Endodermal cell (in vitro differentiated cells): ENCODE data around the gene RERE. TPM values are rescaled to one million over a fixed set of nuclear protein-coding genes. Genes with fewer than 3 reads are reported as not detected.

Experiments used
- DNase-seq: peaks from one replicate; pipeline ENCODE4 v3.0.0-alpha.2; 2017
- H3K27ac ChIP-seq: 2 replicates; pipeline ENCODE4 v1.5.1; 2013; ENCODE audit warnings: mild to moderate bottlenecking, low read depth, low read length, moderate library complexity
- H3K27me3 ChIP-seq: 2 replicates; pipeline ENCODE4 v1.6.1; 2013; ENCODE audit warnings: mild to moderate bottlenecking, low read length, moderate library complexity; ENCODE audit not compliant: insufficient read depth, control insufficient read depth, poor library complexity, severe bottlenecking
- H3K36me3 ChIP-seq: 2 replicates; pipeline ENCODE4 v1.7.0; 2013; ENCODE audit warnings: mild to moderate bottlenecking, low read length, moderate library complexity; ENCODE audit not compliant: control insufficient read depth, insufficient read depth
- H3K4me1 ChIP-seq: one replicate; pipeline ENCODE4 v1.7.0; 2013; ENCODE audit warnings: low read length; ENCODE audit not compliant: control insufficient read depth, insufficient read depth
- H3K4me3 ChIP-seq: 2 replicates; pipeline ENCODE4 v1.5.1; 2013; ENCODE audit warnings: mild to moderate bottlenecking, low read length, moderate library complexity
- H3K9ac ChIP-seq: 2 replicates; pipeline ENCODE4 v1.6.1; 2013; ENCODE audit warnings: mild to moderate bottlenecking, low read length, moderate library complexity; ENCODE audit not compliant: poor library complexity, severe bottlenecking; ENCODE audit errors: extremely low read depth
- H3K9me3 ChIP-seq: 2 replicates; pipeline ENCODE4 v1.6.1; 2013; ENCODE audit warnings: mild to moderate bottlenecking, low read length, moderate library complexity; ENCODE audit not compliant: control insufficient read depth
- H3K27ac Mint-ChIP-seq: 2 replicates; pipeline ENCODE4 v1.8.0; 2020; ENCODE audit warnings: mixed read lengths
- H3K27me3 Mint-ChIP-seq: 2 replicates; pipeline ENCODE4 v1.8.0; 2021; ENCODE audit warnings: mild to moderate bottlenecking, mixed read lengths; ENCODE audit not compliant: insufficient read depth
- H3K36me3 Mint-ChIP-seq: 2 replicates; pipeline ENCODE4 v1.8.0; 2020; ENCODE audit warnings: low read depth, mixed read lengths
- H3K4me1 Mint-ChIP-seq: 2 replicates; pipeline ENCODE4 v1.8.0; 2020; ENCODE audit warnings: mixed read lengths
- H3K4me3 Mint-ChIP-seq: 2 replicates; pipeline ENCODE4 v1.8.0; 2020; ENCODE audit warnings: mild to moderate bottlenecking, moderate library complexity, mixed read lengths
- H3K9me3 Mint-ChIP-seq: 2 replicates; pipeline ENCODE4 v1.8.0; 2020; ENCODE audit warnings: mild to moderate bottlenecking, mixed read lengths
- CTCF ChIP-seq: fragments of 200-600 bp; sonication (generic); conservative IDR thresholded peaks from 2 replicates; pipeline ENCODE4 v1.5.0; 2021; ENCODE audit warnings: antibody characterized with exemption, mild to moderate bottlenecking
- WGBS, 2 experiments: methylation state at CpG; one replicate each; pipeline versions ENCODE4 v1.1.5 to v1.1.7; 2013; ENCODE audit warnings: missing lambda C conversion rate in 2 of 2, mixed read lengths in 1 of 2; ENCODE audit not compliant: insufficient coverage in 1 of 2, insufficient read length in 1 of 2; 5-methylcytosine and 5-hydroxymethylcytosine counted together
- total RNA-seq, 2 donors: library from RNA; stranded (reverse); fragmentation: NEBNext Ultra II Directional in 1 of 2; extraction: Animal tissue kit (Norgen Biotek cat#: 25700) in 1 of 2; gene quantifications; 2 replicates in 1 of 2; 3 replicates in 1 of 2; pipeline ENCODE4 v1.2.1, GENCODE V29; 2021

Gene RERE
- total RNA-seq, 2 donors from 2014 or later = 159 to 179 TPM

GRCh38 chr1:8464377-8464776 is 353.1 kb downstream of the RERE start:
- Mint-ChIP-seq H3K27me3 (no peaks in the 10 kb centered on the region), H3K4me3 (no peak overlapping the region), H3K36me3 (peaks cover 5% of the 10 kb centered on the region), H3K4me1 (peaks cover 65% of the 10 kb centered on the region), H3K9me3 (no peaks in the 10 kb centered on the region), H3K27ac (peak overlapping the region; percentile 79)
- no peak for TF ChIP-seq CTCF
- no peak overlapping the region for H3K9ac ChIP-seq
- H3K27me3 ChIP-seq = no peaks in the 10 kb centered on the region
- no peaks in the 10 kb centered on the region for H3K9me3 ChIP-seq
- H3K27ac ChIP-seq = peak overlapping the region; percentile 86
- WGBS, 2 experiments = 93 to 94% methylated on average over 3 to 4 of the region's 4 CpGs
- no peak overlapping the region for H3K4me3 ChIP-seq
- DNase-seq = peak; percentile 77
- peaks cover 22% of the 10 kb centered on the region for H3K4me1 ChIP-seq
- H3K36me3 ChIP-seq = peaks cover 41% of the 10 kb centered on the region

GRCh38 chr1:8463144-8463927 is 354.1 kb downstream of the RERE start:
- H3K36me3 ChIP-seq = peaks cover 41% of the 10 kb centered on the region
- Mint-ChIP-seq H3K36me3 (peaks cover 5% of the 10 kb centered on the region), H3K4me3 (no peak overlapping the region), H3K4me1 (peaks cover 72% of the 10 kb centered on the region), H3K27ac (peak overlapping the region; percentile 93), H3K9me3 (no peaks in the 10 kb centered on the region), H3K27me3 (no peaks in the 10 kb centered on the region)
- H3K4me1 ChIP-seq = peaks cover 22% of the 10 kb centered on the region
- peak overlapping the region; percentile 86 for H3K27ac ChIP-seq
- H3K4me3 ChIP-seq = no peak overlapping the region
- peak; percentile 64 for DNase-seq
- no peaks in the 10 kb centered on the region for H3K9me3 ChIP-seq
- no peak for TF ChIP-seq CTCF
- 68 to 71% methylated on average over 5 to 8 of the region's 8 CpGs for WGBS, 2 experiments
- H3K27me3 ChIP-seq = no peaks in the 10 kb centered on the region
- no peak overlapping the region for H3K9ac ChIP-seq

- no peaks in the 10 kb centered on the region for H3K27me3 ChIP-seq
- Mint-ChIP-seq H3K27me3 (no peaks in the 10 kb centered on the region), H3K4me1 (peaks cover 79% of the 10 kb centered on the region), H3K27ac (peak overlapping the region; percentile 53), H3K4me3 (no peak overlapping the region), H3K36me3 (peaks cover 5% of the 10 kb centered on the region), H3K9me3 (no peaks in the 10 kb centered on the region)
- no peak overlapping the region for H3K9ac ChIP-seq
- no peaks in the 10 kb centered on the region for H3K9me3 ChIP-seq
- H3K36me3 ChIP-seq = peaks cover 41% of the 10 kb centered on the region
- H3K27ac ChIP-seq = peak overlapping the region; percentile 39
- TF ChIP-seq CTCF = no peak
- DNase-seq = peak; percentile 74
- 83 to 85% methylated on average over 11 to 13 of the region's 13 CpGs for WGBS, 2 experiments
- no peak overlapping the region for H3K4me3 ChIP-seq
- peaks cover 22% of the 10 kb centered on the region for H3K4me1 ChIP-seq
These were observed 355.0 kb downstream of the RERE start for GRCh38 chr1:8462371-8462892.
